T-helper 2 cell treated with Interferon-gamma antibody and Interleukin-4, amounts not matched to agents 5 μg/mL and 100 μg/mL, for 36 hours (primary cell): ENCODE results near the gene SULF2.
"Not testable (repeated sequence)": the region's sequence is repeated elsewhere in the genome, so short reads cannot be mapped to it uniquely, and the experiment has no call there.

Experiments used
- DNase-seq: peaks from one replicate; pipeline ENCODE4 v3.0.0; 2021; ENCODE audit warnings: low spot score
- H3K27ac Mint-ChIP-seq: one replicate; pipeline ENCODE4 v1.8.0; 2021; ENCODE audit warnings: mild to moderate bottlenecking, mixed read lengths
- H3K27me3 Mint-ChIP-seq: one replicate; pipeline ENCODE4 v1.8.0; 2021; ENCODE audit warnings: low read depth, mixed read lengths
- H3K36me3 Mint-ChIP-seq: one replicate; pipeline ENCODE4 v1.8.0; 2021; ENCODE audit warnings: low read depth, mixed read lengths
- H3K4me1 Mint-ChIP-seq: one replicate; pipeline ENCODE4 v1.8.0; 2021; ENCODE audit warnings: low read depth, mixed read lengths
- H3K4me3 Mint-ChIP-seq: one replicate; pipeline ENCODE4 v1.8.0; 2022; ENCODE audit warnings: mild to moderate bottlenecking, moderate library complexity, mixed read lengths
- H3K9me3 Mint-ChIP-seq: one replicate; pipeline ENCODE4 v1.8.0; 2021; ENCODE audit warnings: mixed read lengths

Gene SULF2

GRCh38 chr20:47785311-47785853, at the start of gene SULF2:
Gene SULF2 (minus strand): TSS chr20:47785481. CDS start chr20:47757363, 28,118 bp downstream.
- no peaks in the 10 kb centered on the region for H3K9me3 Mint-ChIP-seq
- H3K4me3 Mint-ChIP-seq: peak within 1 kb of the TSS; percentile 70
- H3K27ac Mint-ChIP-seq: no peak within 1 kb of the TSS
- no peak for DNase-seq
- H3K4me1 Mint-ChIP-seq: peaks cover 5% of the 10 kb centered on the region
- H3K36me3 Mint-ChIP-seq: no peaks in the 10 kb centered on the region
- H3K27me3 Mint-ChIP-seq: peaks cover 60% of the 10 kb centered on the region

- not testable (repeated sequence) for DNase-seq, H3K4me3 Mint-ChIP-seq, H3K9me3 Mint-ChIP-seq, H3K4me1 Mint-ChIP-seq, H3K27me3 Mint-ChIP-seq, H3K36me3 Mint-ChIP-seq, H3K27ac Mint-ChIP-seq
These were observed 46.4 kb upstream of the SULF2 start for GRCh38 chr20:47831675-47832074.

GRCh38 chr20:47826716-47827115, 41.4 kb upstream of the SULF2 start:
- not testable (repeated sequence) for H3K27me3 Mint-ChIP-seq, H3K36me3 Mint-ChIP-seq, H3K4me1 Mint-ChIP-seq, H3K9me3 Mint-ChIP-seq, H3K4me3 Mint-ChIP-seq, DNase-seq, H3K27ac Mint-ChIP-seq

GRCh38 chr20:47826006-47826405, 40.7 kb upstream of the SULF2 start:
- H3K27me3 Mint-ChIP-seq, H3K4me1 Mint-ChIP-seq, DNase-seq, H3K27ac Mint-ChIP-seq, H3K9me3 Mint-ChIP-seq, H3K36me3 Mint-ChIP-seq, H3K4me3 Mint-ChIP-seq: not testable (repeated sequence)

- Mint-ChIP-seq H3K4me1 (no peaks in the 10 kb centered on the region), H3K27ac (no peak overlapping the region), H3K27me3 (peaks cover 2% of the 10 kb centered on the region), H3K4me3 (no peak overlapping the region), H3K36me3 (no peaks in the 10 kb centered on the region), H3K9me3 (no peaks in the 10 kb centered on the region)
- no peak for DNase-seq
These were observed 39.9 kb upstream of the SULF2 start for GRCh38 chr20:47825011-47825762.

GRCh38 chr20:47823941-47824340, 38.7 kb upstream of the SULF2 start:
- not testable (repeated sequence) for H3K4me1 Mint-ChIP-seq, H3K4me3 Mint-ChIP-seq, H3K9me3 Mint-ChIP-seq, H3K36me3 Mint-ChIP-seq, H3K27ac Mint-ChIP-seq, DNase-seq, H3K27me3 Mint-ChIP-seq

GRCh38 chr20:47821481-47822100, 36.3 kb upstream of the SULF2 start:
- no peak overlapping the region for H3K27ac Mint-ChIP-seq
- H3K36me3 Mint-ChIP-seq: no peaks in the 10 kb centered on the region
- H3K4me1 Mint-ChIP-seq: no peaks in the 10 kb centered on the region
- no peak for DNase-seq
- no peak overlapping the region for H3K4me3 Mint-ChIP-seq
- H3K9me3 Mint-ChIP-seq: no peaks in the 10 kb centered on the region
- H3K27me3 Mint-ChIP-seq: peaks cover 2% of the 10 kb centered on the region

- Mint-ChIP-seq H3K9me3 (no peaks in the 10 kb centered on the region), H3K36me3 (no peaks in the 10 kb centered on the region), H3K27me3 (peaks cover 3% of the 10 kb centered on the region), H3K4me1 (no peaks in the 10 kb centered on the region), H3K27ac (no peak overlapping the region), H3K4me3 (no peak overlapping the region)
- no peak for DNase-seq
These were observed 33.8 kb upstream of the SULF2 start for GRCh38 chr20:47818996-47819609.

GRCh38 chr20:47818466-47818865, 33.2 kb upstream of the SULF2 start:
- no peaks in the 10 kb centered on the region for H3K4me1 Mint-ChIP-seq
- peaks cover 7% of the 10 kb centered on the region for H3K27me3 Mint-ChIP-seq
- no peak for DNase-seq
- H3K36me3 Mint-ChIP-seq: no peaks in the 10 kb centered on the region
- no peak overlapping the region for H3K27ac Mint-ChIP-seq
- no peak overlapping the region for H3K4me3 Mint-ChIP-seq
- H3K9me3 Mint-ChIP-seq: no peaks in the 10 kb centered on the region

GRCh38 chr20:47818016-47818415, 32.7 kb upstream of the SULF2 start:
- Mint-ChIP-seq H3K27me3 (peaks cover 7% of the 10 kb centered on the region), H3K36me3 (no peaks in the 10 kb centered on the region), H3K27ac (no peak overlapping the region), H3K9me3 (no peaks in the 10 kb centered on the region), H3K4me3 (no peak overlapping the region), H3K4me1 (no peaks in the 10 kb centered on the region)
- no peak for DNase-seq

GRCh38 chr20:47817573-47817972, 32.3 kb upstream of the SULF2 start:
- Mint-ChIP-seq H3K36me3 (no peaks in the 10 kb centered on the region), H3K27ac (no peak overlapping the region), H3K4me1 (no peaks in the 10 kb centered on the region), H3K4me3 (no peak overlapping the region), H3K9me3 (no peaks in the 10 kb centered on the region), H3K27me3 (peaks cover 8% of the 10 kb centered on the region)
- no peak for DNase-seq

GRCh38 chr20:47816487-47817451, 31.5 kb upstream of the SULF2 start:
- H3K27me3 Mint-ChIP-seq: peaks cover 9% of the 10 kb centered on the region
- DNase-seq: no peak
- H3K4me3 Mint-ChIP-seq: no peak overlapping the region
- no peaks in the 10 kb centered on the region for H3K9me3 Mint-ChIP-seq
- no peak overlapping the region for H3K27ac Mint-ChIP-seq
- H3K4me1 Mint-ChIP-seq: no peaks in the 10 kb centered on the region
- no peaks in the 10 kb centered on the region for H3K36me3 Mint-ChIP-seq

- no peak for DNase-seq
- Mint-ChIP-seq H3K9me3 (no peaks in the 10 kb centered on the region), H3K27ac (no peak overlapping the region), H3K27me3 (peaks cover 15% of the 10 kb centered on the region), H3K4me3 (no peak overlapping the region), H3K36me3 (no peaks in the 10 kb centered on the region), H3K4me1 (no peaks in the 10 kb centered on the region)
These were observed 30.6 kb upstream of the SULF2 start for GRCh38 chr20:47815866-47816265.
